K562 (cell line): ENCODE results near the gene RCE1. TPM values are rescaled to one million over a fixed set of nuclear protein-coding genes. Genes with fewer than 3 reads are reported as not detected.

Source experiments
- CBFA2T2 ChIP-seq: fragments of 450-650 bp; conservative IDR thresholded peaks from 2 replicates; pipeline ENCODE4 v1.6.1; 2017; ENCODE audit warnings: mild to moderate bottlenecking
- CCAR2 ChIP-seq: fragments of 200-400 bp; formaldehyde crosslinking; IDR thresholded peaks from 2 replicates; pipeline ENCODE4 v1.6.1; 2017; ENCODE audit warnings: mild to moderate bottlenecking, low read depth, low read length
- ETS1 ChIP-seq: conservative IDR thresholded peaks from 2 replicates; pipeline ENCODE4 v1.6.1; 2011; ENCODE audit warnings: low read depth, mild to moderate bottlenecking, low read length; ENCODE audit not compliant: control insufficient read depth
- FIP1L1 ChIP-seq: fragments of 200-400 bp; formaldehyde crosslinking; IDR thresholded peaks from 2 replicates; pipeline ENCODE4 v1.6.1; 2018; ENCODE audit warnings: mild to moderate bottlenecking, low read depth, low read length; ENCODE audit not compliant: poor library complexity, severe bottlenecking
- HOMEZ ChIP-seq: fragments of 250-450 bp; sonication (Bioruptor Pico); IDR thresholded peaks from 2 replicates; pipeline ENCODE4 v1.4.0; 2020; ENCODE audit warnings: mild to moderate bottlenecking, moderate library complexity
- KDM2B ChIP-seq: fragments of 250-450 bp; sonication (Bioruptor Pico); IDR thresholded peaks from 2 replicates; pipeline ENCODE4 v1.8.0; 2021; ENCODE audit warnings: mild to moderate bottlenecking, moderate library complexity
- LCOR ChIP-seq: sonication (generic); formaldehyde crosslinking; IDR thresholded peaks from 2 replicates; pipeline ENCODE4 v1.8.0; 2022; ENCODE audit warnings: mild to moderate bottlenecking, missing genetic modification reagents
- MECOM ChIP-seq: fragments of 250-450 bp; sonication (Bioruptor Pico); IDR thresholded peaks from 2 replicates; pipeline ENCODE4 v1.8.0; 2022; ENCODE audit warnings: inconsistent platforms
- POLR3A ChIP-seq: IDR thresholded peaks from 2 replicates; pipeline ENCODE4 v1.6.1; 2011; ENCODE audit warnings: borderline replicate concordance, mild to moderate bottlenecking, moderate library complexity; ENCODE audit not compliant: insufficient read length, insufficient read depth; ENCODE audit errors: extremely low read depth
- PRMT5 ChIP-seq: sonication (generic); formaldehyde crosslinking; IDR thresholded peaks from 2 replicates; pipeline ENCODE4 v1.5.0; 2020; ENCODE audit warnings: missing genetic modification reagents
- SMARCB1 ChIP-seq: IDR thresholded peaks from 2 replicates; pipeline ENCODE4 v1.6.1; 2011; ENCODE audit warnings: improper control_type of control experiment, low read depth; ENCODE audit not compliant: insufficient read length
- TAF15 ChIP-seq: fragments of 200-400 bp; formaldehyde crosslinking; IDR thresholded peaks from 2 replicates; pipeline ENCODE4 v1.6.1; 2017; ENCODE audit warnings: mild to moderate bottlenecking, low read depth, low read length, moderate library complexity
- YY1 ChIP-seq, 3 experiments: IDR thresholded peaks; 2 replicates each; pipeline ENCODE4 v1.6.1; 2011; ENCODE audit warnings: low read length in 2 of 3, mild to moderate bottlenecking in 2 of 3, moderate library complexity in 2 of 3, borderline replicate concordance in 1 of 3, control low read depth in 1 of 3, low read depth in 1 of 3; ENCODE audit not compliant: insufficient read depth in 3 of 3, insufficient replicate concordance in 2 of 3, control insufficient read depth in 1 of 3, insufficient read length in 1 of 3; ENCODE audit errors: extremely low read depth in 1 of 3
- ZNF140 ChIP-seq: fragments of 250-450 bp; sonication (Bioruptor Pico); IDR thresholded peaks from 2 replicates; pipeline ENCODE4 v1.8.0; 2021; ENCODE audit warnings: moderate library complexity, mild to moderate bottlenecking, inconsistent platforms
- ZNF512 ChIP-seq: IDR thresholded peaks from 2 replicates; pipeline ENCODE4 v1.6.1; 2016; ENCODE audit warnings: missing genetic modification characterization, missing compliant biosample characterization
- ZNF592 ChIP-seq: fragments of 450-650 bp; IDR thresholded peaks from 2 replicates; pipeline ENCODE4 v1.6.1; 2017; ENCODE audit warnings: antibody characterized with exemption, mild to moderate bottlenecking
- ZNF778 ChIP-seq: fragments of 450-650 bp; formaldehyde crosslinking; IDR thresholded peaks from 2 replicates; pipeline ENCODE4 v1.4.0; 2020; ENCODE audit warnings: mild to moderate bottlenecking, moderate library complexity
- polyA plus RNA-seq, 8 experiments: library from polyadenylated mRNA; depleted of rRNA in 4 of 8; stranded (reverse) in 5 of 8; unstranded in 3 of 8; fragments of >200 nt; fragmentation: Nextera tagmentation in 2 of 8; fragmentation: Illumina TruSeq in 1 of 8; extraction: Ambion mirVana in 2 of 8; extraction: Trizol in 1 of 8; gene quantifications; 2 replicates each; pipeline versions ENCODE4 v1.2.1 to v1.2.3, GENCODE V29; 2011 to 2014; ENCODE audit warnings: inconsistent platforms in 1 of 8, missing spikeins in 1 of 8
- total RNA-seq, 7 experiments: library from RNA; depleted of rRNA in 6 of 7; stranded (reverse); fragments of >200 nt in 6 of 7; fragmentation: Illumina TruSeq in 2 of 7; extraction: Trizol in 2 of 7; gene quantifications; 2 replicates each; pipeline versions ENCODE4 v1.2.1 to v1.2.3, GENCODE V29; 2011 to 2021; ENCODE audit warnings: low replicate concordance in 1 of 7

Gene RCE1
- total and polyA plus RNA-seq, 9 of the 15 experiments (the other 6 are each of a cell fraction or from before 2014, with no cell fraction given), result 0.75 to 41.5 (median 15.1) TPM

- TF ChIP-seq SMARCB1, result no peak
- TF ChIP-seq KDM2B, result no peak
- no peak for TF ChIP-seq CCAR2
- TF ChIP-seq ZNF140 (CRISPR knock-in tag), result no peak
- peak; percentile 67; the same call in 1 of the 2 replicates for TF ChIP-seq ZNF592
- TF ChIP-seq CBFA2T2, result no peak
- TF ChIP-seq POLR3A, result no peak
- TF ChIP-seq PRMT5, result no peak
- no peak for TF ChIP-seq ZNF512 (tag)
- peak in 2 of 3 experiments; percentile 58 to 60 for TF ChIP-seq YY1 (IDR thresholded peaks at IDR 0.05; ENCODE audit: borderline replicate concordance in 1 of 3, control insufficient read depth in 1 of 3, extremely low read depth in 1 of 3, insufficient read depth in 3 of 3, insufficient read length in 1 of 3, insufficient replicate concordance in 2 of 3, low read depth in 1 of 3, low read length in 2 of 3)
- TF ChIP-seq FIP1L1, result no peak
- TF ChIP-seq LCOR, result no peak
- no peak for TF ChIP-seq ZNF778 (CRISPR knock-in tag)
- no peak for TF ChIP-seq TAF15
- no peak for TF ChIP-seq MECOM (CRISPR knock-in tag)
- 0 out of 2 replicates have a peak, but pooled peaks have one; percentile 20 for TF ChIP-seq ETS1
- 0 out of 2 replicates have a peak, but pooled peaks have one; percentile 43 for TF ChIP-seq HOMEZ
These were observed 12.6 kb downstream of the RCE1 start (continued) for GRCh38 chr11:66855574-66856495.
